Keratinocyte (primary cell): ENCODE results near the gene ANKRD40. TPM values are rescaled to one million over a fixed set of nuclear protein-coding genes. Genes with fewer than 3 reads are reported as not detected.

Experiments used
- DNase-seq: peaks from one replicate; pipeline ENCODE4 v3.0.0-alpha.2; 2011; ENCODE audit warnings: low read depth, missing footprints, low spot score
- FAIRE-seq: peaks from 2 replicates; lab custom pipeline; 2011; peaks lifted over from hg19 to GRCh38; lab: Jason Lieb, UNC
- H2AFZ ChIP-seq: 2 replicates; pipeline ENCODE4 v1.6.0; 2012; ENCODE audit warnings: low read length, control low read depth, inconsistent platforms; ENCODE audit not compliant: control insufficient read depth
- H3K27ac ChIP-seq: 2 replicates; pipeline ENCODE4 v1.5.1; 2011; ENCODE audit warnings: low read length; ENCODE audit not compliant: control insufficient read depth, insufficient read depth
- H3K27me3 ChIP-seq: 3 replicates; pipeline ENCODE4 v1.6.0; 2011; ENCODE audit warnings: low read length; ENCODE audit not compliant: control insufficient read depth, insufficient read depth; ENCODE audit errors: extremely low read depth
- H3K36me3 ChIP-seq, 2 experiments: 2 replicates in 1 of 2; 3 replicates in 1 of 2; pipeline ENCODE4 v1.5.1; 2011; ENCODE audit warnings: low read length in 2 of 2, mild to moderate bottlenecking in 1 of 2; ENCODE audit not compliant: control insufficient read depth in 2 of 2, insufficient read depth in 2 of 2; ENCODE audit errors: extremely low read depth in 1 of 2
- H3K4me1 ChIP-seq: 3 replicates; pipeline ENCODE4 v1.5.1; 2011; ENCODE audit warnings: low read length; ENCODE audit not compliant: control insufficient read depth, insufficient read depth; ENCODE audit errors: extremely low read depth
- H3K4me2 ChIP-seq: 3 replicates; pipeline ENCODE4 v1.6.0; 2011; ENCODE audit warnings: low read depth, low read length; ENCODE audit not compliant: control insufficient read depth, insufficient read depth; ENCODE audit errors: extremely low read depth
- H3K4me3 ChIP-seq, 3 experiments: fragments of 200-600 bp in 1 of 3; sonication (generic) in 1 of 3; 2 replicates in 2 of 3; 3 replicates in 1 of 3; pipeline ENCODE4 v1.5.1; 2011 to 2016; ENCODE audit warnings: low read length in 3 of 3, mild to moderate bottlenecking in 3 of 3, control low read depth in 2 of 3, inconsistent platforms in 1 of 3, low read depth in 1 of 3, mixed read lengths in 1 of 3, mixed run types in 1 of 3, moderate library complexity in 1 of 3; ENCODE audit not compliant: control insufficient read depth in 2 of 3, insufficient read depth in 2 of 3; ENCODE audit errors: extremely low read depth in 1 of 3
- H3K79me2 ChIP-seq: 2 replicates; pipeline ENCODE4 v1.6.0; 2012; ENCODE audit warnings: low read length; ENCODE audit not compliant: control insufficient read depth, insufficient read depth
- H3K9ac ChIP-seq: 3 replicates; pipeline ENCODE4 v1.6.0; 2011; ENCODE audit warnings: low read length; ENCODE audit not compliant: control insufficient read depth, insufficient read depth; ENCODE audit errors: extremely low read depth
- H3K9me1 ChIP-seq: 3 replicates; pipeline ENCODE4 v1.6.0; 2011; ENCODE audit warnings: low read length; ENCODE audit not compliant: control insufficient read depth, insufficient read depth; ENCODE audit errors: extremely low read depth
- H3K9me3 ChIP-seq: 2 replicates; pipeline ENCODE4 v1.5.1; 2012; ENCODE audit warnings: low read depth, low read length; ENCODE audit not compliant: control insufficient read depth
- H4K20me1 ChIP-seq: 3 replicates; pipeline ENCODE4 v1.6.0; 2011; ENCODE audit warnings: low read length; ENCODE audit not compliant: control insufficient read depth, insufficient read depth; ENCODE audit errors: extremely low read depth
- CTCF ChIP-seq, 3 experiments: IDR thresholded peaks in 1 of 3; conservative IDR thresholded peaks in 1 of 3; optimal IDR thresholded peaks in 1 of 3; 2 replicates in 2 of 3; 3 replicates in 1 of 3; pipeline versions ENCODE3 to v1.5.1; 2011; ENCODE audit warnings: low read length in 3 of 3, mild to moderate bottlenecking in 3 of 3, moderate library complexity in 2 of 3, control low read depth in 1 of 3, inconsistent platforms in 1 of 3; ENCODE audit not compliant: insufficient read depth in 2 of 3; ENCODE audit errors: extremely low read depth in 1 of 3
- EZH2 ChIP-seq: IDR thresholded peaks from one replicate; pipeline ENCODE4 v1.6.1; 2012; ENCODE audit warnings: inconsistent platforms, mild to moderate bottlenecking, low read length, moderate library complexity
- dilution Hi-C: fragments of 300-500 bp; cut with MboI; formaldehyde crosslinking; loops from one replicate; pipeline ENCODE4 v1.7.0; 2020; ENCODE audit warnings: low sequenced_read_pairs; ENCODE audit not compliant: extremely low pct_ligation_motif_present
- polyA plus RNA-seq, 5 experiments: library from polyadenylated mRNA; depleted of rRNA in 3 of 5; stranded (reverse) in 3 of 5; stranded (forward) in 1 of 5; unstranded in 1 of 5; fragments of >200 nt; gene quantifications; 1 replicate in 1 of 5; 2 replicates in 3 of 5; 3 replicates in 1 of 5; pipeline versions ENCODE4 v1.2.1 to v1.2.3, GENCODE V29; 2011 to 2012; ENCODE audit warnings: missing spikeins in 2 of 5, low read depth in 1 of 5, low replicate concordance in 1 of 5

ANKRD40 gene
- polyA plus RNA-seq, 1 donor (not counting 4 experiments of a cell fraction or from before 2014, with no cell fraction given), result 32.7 TPM

- H3K27me3 ChIP-seq, result no peaks in the 10 kb centered on the region
- FAIRE-seq, result no peak
- H3K4me2 ChIP-seq, result no peak overlapping the region
- peaks cover 17% of the 10 kb centered on the region for H3K4me1 ChIP-seq
- H3K9me3 ChIP-seq, result no peaks in the 10 kb centered on the region
- no peak overlapping the region for H2AFZ ChIP-seq
- H3K9me1 ChIP-seq, result no peaks in the 10 kb centered on the region
- H3K9ac ChIP-seq, result no peak overlapping the region
- peaks cover 0 to 13% of the 10 kb centered on the region in 2 experiments for H3K36me3 ChIP-seq
- no peaks in the 10 kb centered on the region for H4K20me1 ChIP-seq
- H3K4me3 ChIP-seq, result no peak overlapping the region
- peaks cover 2% of the 10 kb centered on the region for H3K79me2 ChIP-seq
- TF ChIP-seq EZH2, result no peak
- no peak for TF ChIP-seq CTCF (optimal IDR thresholded peaks at IDR 0.05 in 1 of 3, IDR thresholded peaks at IDR 0.05 in 1 of 3, conservative IDR thresholded peaks at IDR 0.05 in 1 of 3; ENCODE audit: extremely low read depth in 1 of 3, insufficient read depth in 2 of 3, low read length in 3 of 3)
- dilution Hi-C loops, result no loop called here
- no peak overlapping the region for H3K27ac ChIP-seq
- DNase-seq, result no peak
Measured at GRCh38 chr17:50656509-50656908, 51.2 kb downstream of the ANKRD40 start.

- H3K4me3 ChIP-seq, result no peak overlapping the region
- dilution Hi-C loops, result no loop called here
- H3K4me1 ChIP-seq, result no peaks in the 10 kb centered on the region
- DNase-seq (no peak), FAIRE-seq (no peak)
- peaks cover 0 to 13% of the 10 kb centered on the region in 2 experiments for H3K36me3 ChIP-seq
- no peak overlapping the region for H3K4me2 ChIP-seq
- H3K9me1 ChIP-seq, result no peaks in the 10 kb centered on the region
- no peaks in the 10 kb centered on the region for H4K20me1 ChIP-seq
- no peak overlapping the region for H3K27ac ChIP-seq
- H3K9ac ChIP-seq, result no peak overlapping the region
- no peaks in the 10 kb centered on the region for H3K27me3 ChIP-seq
- peaks cover 2% of the 10 kb centered on the region for H3K79me2 ChIP-seq
- no peak overlapping the region for H2AFZ ChIP-seq
- no peaks in the 10 kb centered on the region for H3K9me3 ChIP-seq
- TF ChIP-seq CTCF (optimal IDR thresholded peaks at IDR 0.05 in 1 of 3, IDR thresholded peaks at IDR 0.05 in 1 of 3, conservative IDR thresholded peaks at IDR 0.05 in 1 of 3; ENCODE audit: extremely low read depth in 1 of 3, insufficient read depth in 2 of 3, low read length in 3 of 3), result no peak
- TF ChIP-seq EZH2, result no peak
Measured at GRCh38 chr17:50653738-50654137, 54.0 kb downstream of the ANKRD40 start.
